ENCODE results near the gene KMT2C.
"Not testable (repeated sequence)": the region's sequence is repeated elsewhere in the genome, so short reads cannot be mapped to it uniquely, and the experiment has no call there.

KMT2C gene

DNA sequence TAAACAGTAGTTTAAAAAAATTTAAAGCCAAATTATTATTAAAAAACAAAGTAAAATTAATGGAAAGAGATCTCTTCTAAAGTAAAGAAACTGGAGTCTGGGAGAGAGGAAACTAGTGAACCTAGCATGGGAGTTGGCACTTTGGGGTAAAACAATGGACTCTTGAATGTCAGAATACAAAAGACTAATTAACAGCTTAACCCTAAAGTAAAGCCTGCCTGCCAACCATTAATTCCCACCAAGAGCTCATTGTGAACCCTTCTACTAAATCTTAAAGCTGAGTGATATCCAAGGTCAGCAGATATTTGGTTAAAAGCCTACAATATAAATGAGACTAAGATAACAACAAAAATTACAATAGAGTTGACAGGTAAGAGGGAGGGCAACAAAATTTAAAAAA lies 36.5 kb downstream of the KMT2C start:
- Mint-ChIP-seq H3K27me3 (ENCODE audit: low read depth) (no peaks in the 10 kb centered on the region), H3K27ac (no peak overlapping the region), H3K4me1 (ENCODE audit: low read depth) (peaks cover 4% of the 10 kb centered on the region), H3K4me3 (no peak overlapping the region), H3K9me3 (no peaks in the 10 kb centered on the region), H3K36me3 (ENCODE audit: low read depth) (no peaks in the 10 kb centered on the region)

DNA sequence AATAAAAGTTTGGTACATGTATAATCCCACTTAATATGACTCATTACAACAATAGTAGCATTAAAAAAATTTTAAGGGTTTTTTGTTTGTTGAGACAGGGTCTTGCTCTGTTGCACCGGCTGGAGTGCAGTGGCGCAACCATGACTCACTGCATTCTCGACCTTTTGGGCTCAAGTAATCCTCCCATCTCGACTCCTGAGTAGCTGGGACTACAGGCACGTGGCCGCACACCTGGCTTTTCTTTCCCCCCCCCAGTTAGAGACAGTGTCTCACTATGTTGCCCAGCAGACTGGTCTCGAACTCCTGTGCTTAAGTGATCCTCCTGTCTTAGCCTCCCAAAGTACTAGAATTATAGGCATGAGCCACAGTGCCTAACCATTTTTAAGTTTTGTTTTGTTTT lies 40.7 kb downstream of the KMT2C start:
- Mint-ChIP-seq H3K36me3 (ENCODE audit: low read depth) (no peaks in the 10 kb centered on the region), H3K4me1 (ENCODE audit: low read depth) (peaks cover 6% of the 10 kb centered on the region), H3K9me3 (no peaks in the 10 kb centered on the region), H3K4me3 (no peak overlapping the region), H3K27me3 (ENCODE audit: low read depth) (no peaks in the 10 kb centered on the region), H3K27ac (no peak overlapping the region)

DNA sequence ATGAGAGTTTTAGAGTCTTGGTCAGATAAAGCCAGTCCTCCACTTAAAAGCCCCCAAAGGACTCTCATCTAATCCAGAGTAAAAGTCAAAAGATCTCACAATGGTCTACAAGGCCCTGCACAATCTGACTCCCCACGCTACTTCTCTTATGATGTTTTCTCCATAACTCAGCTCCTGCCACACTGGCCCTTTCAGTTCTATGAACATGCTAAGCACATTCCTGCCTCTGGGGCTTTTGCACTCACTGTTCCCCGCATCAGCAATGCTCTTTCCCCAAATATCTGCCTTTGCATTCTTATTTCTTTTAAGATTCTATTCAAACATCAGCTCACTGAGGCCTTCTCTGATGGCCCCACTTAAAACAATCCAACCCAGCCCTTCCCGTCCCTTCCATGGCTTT lies 41.6 kb downstream of the KMT2C start:
- H3K27me3 Mint-ChIP-seq (ENCODE audit: low read depth); H3K4me3 Mint-ChIP-seq; H3K9me3 Mint-ChIP-seq; H3K27ac Mint-ChIP-seq; H3K36me3 Mint-ChIP-seq (ENCODE audit: low read depth); H3K4me1 Mint-ChIP-seq (ENCODE audit: low read depth): not testable (repeated sequence)

DNA sequence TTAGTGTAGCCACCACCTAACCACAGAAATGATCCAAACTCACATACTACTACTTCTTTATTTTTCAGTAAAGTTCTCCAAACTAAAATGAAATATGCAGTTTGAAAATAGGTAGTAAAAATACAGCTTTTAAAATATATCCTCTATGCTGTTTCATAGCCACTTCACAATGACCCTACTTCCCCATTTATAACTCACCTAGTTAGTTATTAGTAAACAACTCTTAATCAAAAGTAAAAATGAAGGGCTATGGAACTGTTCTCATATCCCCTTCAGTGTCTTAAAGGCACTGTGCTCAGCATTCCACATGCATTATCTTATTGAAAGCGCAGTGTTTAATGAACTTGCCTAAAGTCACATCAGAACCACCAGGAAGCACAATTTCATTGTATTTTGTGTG lies 43.5 kb downstream of the KMT2C start:
- no peaks in the 10 kb centered on the region for H3K36me3 Mint-ChIP-seq (ENCODE audit: low read depth)
- peaks cover 3% of the 10 kb centered on the region for H3K4me1 Mint-ChIP-seq (ENCODE audit: low read depth)
- no peaks in the 10 kb centered on the region for H3K27me3 Mint-ChIP-seq (ENCODE audit: low read depth)
- no peak overlapping the region for H3K27ac Mint-ChIP-seq
- no peaks in the 10 kb centered on the region for H3K9me3 Mint-ChIP-seq
- no peak overlapping the region for H3K4me3 Mint-ChIP-seq

DNA sequence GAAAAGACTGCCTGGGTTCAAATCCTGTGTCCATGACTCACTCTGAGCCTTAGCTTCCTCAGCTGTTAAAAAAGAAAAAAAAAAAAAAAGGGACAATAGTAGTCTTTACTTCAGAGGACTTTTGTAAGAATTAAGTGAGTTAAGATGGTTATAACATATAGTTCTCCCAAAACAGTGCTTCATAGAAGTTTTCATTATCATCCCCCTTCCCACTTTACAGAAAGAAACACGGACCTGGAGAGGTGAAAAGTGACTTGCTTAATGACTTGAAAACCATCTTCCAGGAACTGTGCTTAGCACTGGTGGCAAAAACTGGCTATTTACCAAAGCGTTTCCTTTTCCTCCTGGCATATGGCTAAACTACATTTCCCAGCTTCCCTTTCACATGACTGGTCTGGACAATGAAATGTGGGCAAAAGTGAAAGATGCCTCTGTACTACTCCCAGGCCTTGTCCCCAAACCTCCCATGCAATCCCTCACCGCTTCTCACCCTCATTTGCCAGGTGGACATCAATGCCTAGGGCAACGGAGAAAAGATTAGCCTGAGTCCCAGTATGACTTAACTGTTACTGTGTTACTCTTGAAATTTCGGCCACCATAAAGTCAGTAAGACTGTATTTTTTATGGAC lies 49.6 kb downstream of the KMT2C start:
- not testable (repeated sequence) for H3K4me3 Mint-ChIP-seq; H3K27ac Mint-ChIP-seq; H3K36me3 Mint-ChIP-seq (ENCODE audit: low read depth); H3K27me3 Mint-ChIP-seq (ENCODE audit: low read depth); H3K4me1 Mint-ChIP-seq (ENCODE audit: low read depth); H3K9me3 Mint-ChIP-seq

- H3K4me1 Mint-ChIP-seq (ENCODE audit: low read depth); H3K27me3 Mint-ChIP-seq (ENCODE audit: low read depth); H3K9me3 Mint-ChIP-seq; H3K27ac Mint-ChIP-seq; H3K4me3 Mint-ChIP-seq; H3K36me3 Mint-ChIP-seq (ENCODE audit: low read depth): not testable (repeated sequence)
Measured at GRCh38 chr7:152384235-152385200, 51.3 kb downstream of the KMT2C start.

GRCh38 chr7:152383341-152384234 lies 52.2 kb downstream of the KMT2C start:
- Mint-ChIP-seq H3K27me3 (ENCODE audit: low read depth) (no peaks in the 10 kb centered on the region), H3K9me3 (peaks cover 5% of the 10 kb centered on the region), H3K36me3 (ENCODE audit: low read depth) (peaks cover 1% of the 10 kb centered on the region), H3K4me3 (no peak overlapping the region), H3K27ac (no peak overlapping the region), H3K4me1 (ENCODE audit: low read depth) (peaks cover 4% of the 10 kb centered on the region)

DNA sequence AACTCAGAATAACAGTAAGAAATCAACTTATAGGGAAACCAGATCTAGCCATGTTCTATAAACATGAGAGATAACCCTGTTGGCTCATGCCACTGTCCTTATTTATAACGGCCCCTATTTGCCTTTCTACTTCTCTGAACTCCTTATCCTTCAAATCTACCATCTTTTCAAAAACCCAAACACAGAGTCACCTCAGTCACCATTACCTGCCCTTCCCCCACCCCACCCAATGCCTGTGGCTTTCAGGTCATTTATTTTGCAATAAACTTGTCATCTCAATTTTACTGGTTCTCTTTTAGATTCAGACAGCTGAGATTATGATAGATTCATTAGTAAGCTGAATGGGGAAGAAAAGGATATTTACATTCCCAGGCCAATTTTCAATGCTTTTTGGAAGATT lies 53.6 kb downstream of the KMT2C start:
- Mint-ChIP-seq H3K27me3 (ENCODE audit: low read depth) (no peaks in the 10 kb centered on the region), H3K9me3 (peaks cover 5% of the 10 kb centered on the region), H3K4me3 (no peak overlapping the region), H3K4me1 (ENCODE audit: low read depth) (peaks cover 4% of the 10 kb centered on the region), H3K27ac (no peak overlapping the region), H3K36me3 (ENCODE audit: low read depth) (peaks cover 4% of the 10 kb centered on the region)

DNA sequence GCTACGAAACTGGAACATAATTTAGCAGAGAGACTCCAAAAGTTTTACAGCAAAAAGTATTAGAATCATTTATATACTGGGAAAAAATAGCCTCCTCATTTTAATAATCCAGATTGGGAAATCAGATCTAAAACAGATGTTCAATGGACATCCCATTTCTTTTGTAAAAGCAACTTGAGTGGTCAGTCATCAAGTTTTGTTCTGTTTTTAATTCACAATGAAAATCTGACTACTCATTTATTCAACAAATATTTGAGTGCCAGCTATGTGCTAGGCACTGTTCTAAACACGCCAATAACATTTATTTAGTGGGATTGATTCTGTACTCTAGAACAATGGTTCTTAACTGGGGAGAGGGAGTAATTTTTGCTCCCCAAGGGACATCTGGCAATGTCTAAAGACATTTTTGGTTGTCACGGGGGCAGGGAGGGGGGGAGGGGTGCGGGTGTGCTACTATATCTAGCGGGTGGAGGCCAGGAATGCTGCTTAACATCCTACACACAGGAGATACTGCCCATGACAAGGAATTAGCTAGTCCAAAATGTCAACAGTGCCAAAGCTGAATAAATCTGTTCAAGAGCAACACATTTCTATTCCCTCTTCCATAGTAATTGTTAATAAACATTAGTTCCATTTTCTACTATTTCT lies 54.7 kb downstream of the KMT2C start:
- H3K36me3 Mint-ChIP-seq (ENCODE audit: low read depth); H3K27ac Mint-ChIP-seq; H3K4me1 Mint-ChIP-seq (ENCODE audit: low read depth); H3K27me3 Mint-ChIP-seq (ENCODE audit: low read depth); H3K4me3 Mint-ChIP-seq; H3K9me3 Mint-ChIP-seq: not testable (repeated sequence)

- H3K4me1 Mint-ChIP-seq (ENCODE audit: low read depth); H3K4me3 Mint-ChIP-seq; H3K27me3 Mint-ChIP-seq (ENCODE audit: low read depth); H3K9me3 Mint-ChIP-seq; H3K36me3 Mint-ChIP-seq (ENCODE audit: low read depth); H3K27ac Mint-ChIP-seq: not testable (repeated sequence)
Measured at GRCh38 chr7:152378497-152378896, 57.3 kb downstream of the KMT2C start.

GRCh38 chr7:152376716-152377484 lies 58.9 kb downstream of the KMT2C start:
- not testable (repeated sequence) for H3K4me1 Mint-ChIP-seq (ENCODE audit: low read depth); H3K27me3 Mint-ChIP-seq (ENCODE audit: low read depth); H3K9me3 Mint-ChIP-seq; H3K4me3 Mint-ChIP-seq; H3K36me3 Mint-ChIP-seq (ENCODE audit: low read depth); H3K27ac Mint-ChIP-seq

DNA sequence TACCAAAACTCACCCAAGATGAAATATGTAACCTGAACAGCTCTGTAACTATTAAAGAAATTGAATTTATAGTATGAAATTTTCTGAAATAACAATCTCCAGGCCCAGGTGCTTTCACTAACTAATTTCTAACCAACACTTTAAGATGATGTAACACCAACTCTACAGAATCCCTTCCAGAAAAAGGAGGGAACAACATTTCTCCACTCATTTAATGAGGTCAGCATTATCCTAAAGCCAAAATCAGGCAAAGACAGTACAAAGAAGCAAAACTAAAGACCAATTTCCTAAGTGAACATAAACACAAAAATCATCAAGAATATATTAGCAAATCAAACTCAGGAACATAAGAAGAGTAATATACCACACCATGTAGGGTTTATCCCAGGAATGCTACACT lies 65.5 kb downstream of the KMT2C start:
- Mint-ChIP-seq H3K36me3 (ENCODE audit: low read depth) (peaks cover 7% of the 10 kb centered on the region), H3K9me3 (peaks cover 10% of the 10 kb centered on the region), H3K4me3 (no peak overlapping the region), H3K27me3 (ENCODE audit: low read depth) (no peaks in the 10 kb centered on the region), H3K4me1 (ENCODE audit: low read depth) (peaks cover 14% of the 10 kb centered on the region), H3K27ac (no peak overlapping the region)

- H3K36me3 Mint-ChIP-seq (ENCODE audit: low read depth): peaks cover 7% of the 10 kb centered on the region
- H3K27ac Mint-ChIP-seq: no peak overlapping the region
- no peaks in the 10 kb centered on the region for H3K27me3 Mint-ChIP-seq (ENCODE audit: low read depth)
- H3K4me1 Mint-ChIP-seq (ENCODE audit: low read depth): peaks cover 14% of the 10 kb centered on the region
- no peak overlapping the region for H3K4me3 Mint-ChIP-seq
- H3K9me3 Mint-ChIP-seq: peaks cover 10% of the 10 kb centered on the region
Measured at GRCh38 chr7:152369518-152369917, 66.3 kb downstream of the KMT2C start.

GRCh38 chr7:152367170-152367569 lies 68.6 kb downstream of the KMT2C start:
- H3K27me3 Mint-ChIP-seq (ENCODE audit: low read depth): no peaks in the 10 kb centered on the region
- H3K9me3 Mint-ChIP-seq: peaks cover 4% of the 10 kb centered on the region
- H3K4me1 Mint-ChIP-seq (ENCODE audit: low read depth): peaks cover 20% of the 10 kb centered on the region
- no peak overlapping the region for H3K27ac Mint-ChIP-seq
- H3K36me3 Mint-ChIP-seq (ENCODE audit: low read depth): peaks cover 6% of the 10 kb centered on the region
- H3K4me3 Mint-ChIP-seq: no peak overlapping the region
